HG03460 (cell line): ENCODE measurements around the gene ETDB.
"Not testable (repeated sequence)": the region's sequence is repeated elsewhere in the genome, so short reads cannot be mapped to it uniquely, and the experiment has no call there.

Experiments
- ATAC-seq: cut with Tn5 transposase; IDR thresholded peaks from one replicate; pipeline ENCODE4 v1.9.1; 2021; ENCODE audit not compliant: unreplicated experiment

Gene ETDB

DNA sequence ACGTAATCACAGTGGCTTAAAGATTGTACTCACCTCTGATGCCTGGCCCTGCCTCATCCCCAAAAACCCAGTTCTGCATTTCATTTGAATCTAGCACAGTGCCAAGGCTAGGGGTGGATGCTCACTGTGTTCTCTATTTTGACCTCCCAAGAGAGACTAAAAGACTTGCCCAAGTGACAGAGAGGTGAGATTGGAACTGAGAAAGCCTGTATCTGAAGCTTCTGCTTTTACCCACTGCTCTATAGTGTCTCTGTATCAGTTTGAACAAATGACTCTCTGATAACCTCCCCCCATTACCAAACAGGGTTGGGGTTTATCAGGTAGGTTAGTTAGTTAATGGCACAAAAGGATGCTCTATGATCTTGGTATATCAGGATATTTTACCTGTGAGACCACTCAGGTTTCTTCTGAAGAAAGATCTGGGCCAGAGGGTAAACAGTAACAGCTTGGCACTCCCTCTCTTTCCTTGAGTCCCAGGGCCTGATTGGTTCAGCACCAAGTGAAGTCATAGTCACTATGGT, at the start of gene ETDB:
TSS of gene ETDB (minus strand) at position 471 of the 521 bp plus-strand sequence. CDS start 1,265 bp downstream, outside the sequence.
- ATAC-seq, result not testable (repeated sequence)

DNA sequence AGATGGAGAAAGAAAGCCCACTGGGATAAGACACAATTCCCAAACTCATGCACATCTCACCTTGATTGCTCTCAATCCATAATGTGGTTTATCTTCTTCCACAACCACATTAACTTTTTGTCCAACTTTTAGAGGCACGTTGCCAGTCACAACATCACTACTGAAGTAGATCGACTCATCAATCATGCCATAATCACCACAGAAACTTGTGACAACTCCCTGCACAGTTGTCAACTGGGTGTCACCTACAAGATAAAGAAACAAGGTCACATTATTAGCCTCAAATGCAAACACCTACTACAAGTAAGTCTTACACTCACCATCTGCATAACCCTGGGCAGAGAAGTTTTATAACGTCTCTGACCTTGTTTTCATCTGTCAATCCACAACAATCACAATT, 49.2 kb upstream of the ETDB start:
- ATAC-seq, result not testable (repeated sequence)

GRCh38 chrX:135168486-135168885, 48.2 kb upstream of the ETDB start:
- ATAC-seq, result no peak

- ATAC-seq, result not testable (repeated sequence)
These were observed 34.4 kb upstream of the ETDB start for GRCh38 chrX:135154688-135155087.

DNA sequence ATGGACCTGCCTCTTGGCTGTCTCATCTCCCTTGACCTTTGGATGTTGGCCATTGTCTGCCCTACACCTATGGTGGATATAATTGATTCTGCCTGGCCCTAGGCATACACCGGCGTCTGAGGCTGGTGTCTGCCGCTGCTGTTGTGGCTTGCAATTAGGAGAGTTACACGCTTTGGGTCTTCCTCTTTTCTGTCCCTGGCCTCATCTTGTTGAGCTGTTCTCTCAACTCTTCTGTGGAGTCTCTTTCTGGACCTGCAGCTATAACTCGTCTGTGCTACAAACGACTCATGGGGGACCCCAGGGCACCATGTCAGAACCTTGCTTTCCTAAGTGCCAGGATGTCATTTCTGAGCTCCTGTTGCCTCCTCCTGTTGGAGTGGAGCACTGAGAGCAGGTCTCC, 5.8 kb upstream of the ETDB start:
- not testable (repeated sequence) for ATAC-seq

DNA sequence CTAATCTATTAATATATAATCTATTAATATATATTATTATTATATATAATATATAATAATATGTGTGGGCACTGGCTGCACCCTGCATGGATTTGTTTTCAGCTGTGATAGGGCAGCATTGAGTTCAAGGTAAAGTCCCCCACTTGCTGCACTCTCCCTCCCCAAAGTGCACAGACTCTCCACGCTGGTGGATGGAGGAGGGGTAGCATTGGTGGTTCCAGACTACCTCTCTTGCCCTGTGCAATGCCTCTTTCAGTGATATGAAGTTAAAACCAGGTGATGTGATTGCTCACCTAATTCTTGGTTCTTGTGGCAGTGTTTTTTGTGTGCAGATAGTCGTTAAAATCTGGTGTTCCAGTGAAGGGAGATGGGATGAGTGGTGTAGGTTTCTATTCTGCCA, 4.3 kb downstream of the ETDB start:
- ATAC-seq, result not testable (repeated sequence)

DNA sequence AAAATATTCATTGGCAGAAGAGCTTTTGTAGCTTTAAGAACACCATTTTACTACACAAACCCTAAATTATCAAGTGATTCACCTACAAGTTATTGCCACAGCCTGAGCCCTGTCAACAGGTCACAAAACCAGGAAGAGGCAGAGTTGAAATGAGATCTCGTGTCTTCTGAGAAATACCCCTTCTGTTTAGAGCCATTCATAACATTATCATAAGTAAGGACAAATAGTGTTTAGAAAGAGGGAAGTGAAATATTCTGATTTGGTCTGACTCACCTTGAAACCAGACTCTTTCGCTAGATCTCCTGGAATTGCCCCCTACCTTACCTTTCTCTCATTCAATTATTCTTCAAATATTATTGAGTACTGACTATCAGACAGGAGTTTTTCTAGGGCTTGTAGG, 5.9 kb downstream of the ETDB start:
- peak; percentile 94 for ATAC-seq

DNA sequence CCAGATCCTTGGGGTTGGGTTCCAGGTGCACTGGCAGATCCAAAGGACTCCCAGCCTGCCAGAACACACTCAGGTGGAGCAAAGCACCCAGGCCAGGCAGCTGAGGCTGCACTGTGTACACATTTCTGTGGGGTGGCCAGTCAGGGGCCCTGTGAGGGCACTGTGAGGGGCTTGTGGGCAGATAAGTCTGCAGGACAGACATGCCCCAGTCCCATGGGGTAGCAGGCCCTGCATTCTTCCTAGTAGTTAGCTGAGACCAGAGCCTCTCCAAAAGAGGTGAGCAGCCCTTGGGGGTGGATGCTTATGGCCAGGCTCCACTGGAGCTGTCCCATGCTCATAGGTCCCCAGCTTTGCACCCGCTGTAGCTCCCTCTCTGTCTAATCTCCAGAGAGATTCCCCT, 7.6 kb downstream of the ETDB start:
- no peak for ATAC-seq

GRCh38 chrX:135112096-135112729, 8.1 kb downstream of the ETDB start:
- no peak for ATAC-seq

GRCh38 chrX:135109554-135109953, 10.8 kb downstream of the ETDB start:
- ATAC-seq, result no peak

GRCh38 chrX:135099493-135099783, 20.9 kb downstream of the ETDB start:
- ATAC-seq, result no peak

DNA sequence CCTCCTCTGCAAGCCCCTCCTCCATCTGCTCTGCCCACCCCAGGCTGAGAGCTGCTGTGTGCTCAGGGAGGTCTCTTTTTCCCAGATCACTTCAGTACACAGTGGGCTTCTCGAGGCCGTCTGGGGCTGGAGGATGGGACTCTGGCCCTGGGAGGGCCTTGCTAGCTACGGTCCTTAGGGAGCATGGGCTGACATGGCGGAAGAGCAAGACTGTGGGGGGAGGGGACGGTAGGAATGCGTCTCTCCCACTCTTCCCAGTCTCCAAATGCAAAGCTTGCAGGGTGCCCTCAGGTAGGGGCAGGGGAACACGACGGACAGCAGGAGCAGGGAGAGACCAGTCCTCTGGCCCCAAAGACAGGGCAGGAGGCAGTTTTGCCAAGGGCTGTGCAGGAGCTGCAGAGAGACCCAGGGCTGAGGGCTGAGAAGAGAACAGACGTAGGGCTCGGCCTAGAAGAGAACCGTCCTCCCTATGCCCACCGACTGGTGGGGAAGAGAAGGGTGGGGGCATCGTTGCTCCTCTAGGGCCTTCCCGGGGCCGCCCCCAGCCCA, 23.1 kb downstream of the ETDB start:
- not testable (repeated sequence) for ATAC-seq

GRCh38 chrX:135095715-135096114, 24.6 kb downstream of the ETDB start:
- no peak for ATAC-seq

DNA sequence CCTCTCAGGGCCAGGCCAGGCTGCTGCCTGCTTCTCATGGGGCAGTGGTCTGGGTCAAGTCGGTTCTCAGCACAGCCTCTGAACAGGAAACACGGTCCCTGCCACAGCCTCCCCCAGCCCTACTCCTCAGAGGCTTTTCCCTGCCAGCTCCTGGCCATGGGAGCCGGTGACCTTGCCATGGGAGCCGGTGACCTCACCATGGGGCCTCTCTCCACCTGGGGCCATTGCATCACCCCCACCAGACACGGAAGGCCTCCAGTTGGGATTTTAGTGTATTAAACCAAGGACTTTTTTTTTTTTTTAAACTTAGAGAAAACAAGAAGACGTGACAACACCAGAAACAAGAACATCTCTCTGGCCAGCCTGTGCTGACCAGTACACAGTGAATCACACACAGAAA, 25.6 kb downstream of the ETDB start:
- ATAC-seq, result no peak

DNA sequence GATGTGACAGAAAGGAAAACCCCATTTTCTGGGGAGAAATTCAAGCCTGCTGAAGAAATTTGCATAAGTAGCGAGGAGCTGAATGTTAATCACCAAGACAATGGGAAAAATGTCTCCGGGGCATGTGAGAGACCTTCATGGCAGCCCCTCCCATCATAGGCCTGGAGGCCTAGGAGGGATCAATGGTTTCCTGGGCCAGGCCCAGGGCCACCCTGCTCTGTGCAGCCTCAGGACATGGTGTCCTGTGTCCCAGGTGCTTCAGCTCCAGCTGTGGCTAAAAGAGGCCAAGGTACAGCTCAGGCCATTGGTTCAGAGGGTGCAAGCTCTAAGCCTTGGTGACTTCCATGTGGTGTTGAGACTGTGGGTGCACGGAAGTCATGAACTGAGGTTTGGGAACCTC, 31.2 kb downstream of the ETDB start:
- no peak for ATAC-seq

GRCh38 chrX:135087867-135088266, 32.5 kb downstream of the ETDB start:
- no peak for ATAC-seq

DNA sequence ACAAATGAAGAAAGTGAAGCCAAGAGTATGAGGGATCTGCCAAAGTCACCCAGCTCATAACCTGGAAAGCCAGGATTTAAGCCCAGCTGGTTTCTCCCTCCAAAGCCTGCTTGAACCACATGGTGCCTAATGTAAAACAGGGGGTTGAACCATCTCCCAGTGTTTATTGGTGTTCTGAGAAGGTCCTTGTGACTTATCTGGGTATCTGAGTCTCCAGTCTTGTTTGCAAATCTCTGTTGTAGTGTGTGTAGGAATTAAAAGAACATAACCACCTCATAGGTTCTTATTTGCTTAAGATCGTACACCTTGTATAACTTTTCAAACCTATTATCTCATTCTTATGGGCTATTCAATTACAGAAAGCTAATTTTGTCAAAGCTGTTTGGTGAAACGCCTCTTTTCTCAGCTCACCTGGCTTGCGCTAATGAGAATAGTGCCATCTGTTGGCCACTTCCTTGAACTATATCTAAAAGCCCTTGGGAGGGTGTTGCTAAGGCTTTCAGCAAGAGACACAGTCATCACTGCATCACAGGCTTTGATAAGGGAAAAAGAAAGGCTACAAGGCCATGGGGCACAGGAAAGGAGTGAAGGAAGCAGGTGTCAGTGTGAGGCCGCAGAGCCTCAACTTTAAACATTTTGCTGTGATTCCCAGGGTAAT, 34.0 kb downstream of the ETDB start:
- peak; percentile 75 for ATAC-seq

GRCh38 chrX:135081693-135082404, 38.5 kb downstream of the ETDB start:
- no peak for ATAC-seq
